C4-2B (cell line): ENCODE data around the gene ASTN1.

Experiments
- CTCF ChIP-seq: fragments of 450-650 bp; conservative IDR thresholded peaks from 2 replicates; pipeline ENCODE4 v1.5.1; 2017; ENCODE audit warnings: mild to moderate bottlenecking
- ZFX ChIP-seq: fragments of 450-650 bp; IDR thresholded peaks from 2 replicates; pipeline ENCODE4 v1.6.1; 2017

- TF ChIP-seq CTCF (no peak), ZFX (no peak)
These were observed 355.2 kb downstream of the ASTN1 start for GRCh38 chr1:176809292-176809691.
